Retina (tissue), 1 donor: ENCODE results near the gene SMURF2.

Source experiments
- DNase-seq: peaks from one replicate; pipeline ENCODE4 v3.0.0-alpha.2; 2016

SMURF2 gene

GRCh38 chr17:64500487-64500859, 161.6 kb downstream of the SMURF2 start:
- DNase-seq: no peak

- DNase-seq: no peak
These were observed 162.2 kb downstream of the SMURF2 start for GRCh38 chr17:64499805-64500486.

- DNase-seq: no peak
These were observed 163.6 kb downstream of the SMURF2 start for GRCh38 chr17:64498308-64499203.

GRCh38 chr17:64497565-64498035, 164.5 kb downstream of the SMURF2 start:
- DNase-seq: no peak

- peak; percentile 93 for DNase-seq
These were observed 165.1 kb downstream of the SMURF2 start, which contains the start of gene POLG2 for GRCh38 chr17:64496786-64497564. POLG2 (minus strand) TSS chr17:64497054; CDS start chr17:64496968, 86 bp downstream.

DNA sequence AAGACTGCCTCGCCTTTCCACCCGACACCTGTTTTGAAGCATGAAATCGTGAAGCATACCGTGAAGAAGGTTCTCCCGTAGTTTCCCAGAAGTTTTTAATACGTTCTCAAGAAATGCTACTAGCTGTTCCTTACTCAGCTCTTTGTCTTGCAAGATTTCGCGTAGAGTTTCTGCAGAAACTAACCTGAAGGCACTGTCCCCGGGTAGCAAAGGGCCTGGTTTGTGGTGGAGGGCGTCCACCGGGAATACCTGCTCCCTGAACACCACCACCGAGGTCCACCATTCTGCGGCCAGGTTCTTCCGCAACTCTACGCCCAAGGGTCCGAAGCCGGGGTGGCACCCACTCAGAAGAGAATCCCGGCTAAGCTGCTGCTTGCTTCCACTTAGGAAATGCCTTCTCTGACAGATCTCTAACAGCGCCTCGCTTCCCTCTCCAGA, 165.7 kb downstream of the SMURF2 start:
- no peak for DNase-seq
